Activated CD8-positive, alpha-beta memory T cell treated with anti-CD3 and anti-CD28 coated beads, Interleukin-2, amount 50 U/mL, for 24 hours (primary cell): ENCODE results near the gene POU3F1.
"Not testable (repeated sequence)": the region's sequence is repeated elsewhere in the genome, so short reads cannot be mapped to it uniquely, and the experiment has no call there.

Source experiments
- DNase-seq: peaks from one replicate; pipeline ENCODE4 v3.0.0-alpha.2; 2020; ENCODE audit errors: extremely low read depth

POU3F1 gene

DNA sequence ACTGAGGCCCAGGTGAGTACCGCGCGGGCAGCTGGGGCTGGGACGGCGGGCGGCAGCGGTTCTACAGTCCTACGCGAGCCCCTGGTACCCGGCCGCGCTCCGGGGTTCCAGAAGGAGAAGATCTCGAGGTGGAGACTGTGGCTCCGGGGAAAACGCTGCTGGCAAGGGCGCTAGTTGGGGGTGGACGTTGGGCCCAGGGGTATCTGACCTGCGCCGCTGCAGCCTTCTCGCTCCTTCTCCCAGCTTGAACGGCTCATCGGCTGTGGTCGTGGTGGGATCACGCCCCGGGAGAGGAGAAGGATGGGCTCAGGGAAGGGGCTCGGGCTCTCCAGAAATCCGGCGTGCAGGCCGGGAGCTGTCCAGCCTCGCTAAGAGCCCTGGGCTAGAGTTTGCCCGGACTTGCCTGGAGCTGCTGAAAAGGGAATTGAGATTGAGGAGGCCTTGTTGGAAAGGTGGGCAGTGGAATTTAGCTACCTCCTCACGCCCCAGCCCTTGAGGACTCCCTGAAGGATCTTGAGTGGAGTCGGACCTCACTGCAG lies 1.1 kb upstream of the POU3F1 start:
- DNase-seq = no peak

DNA sequence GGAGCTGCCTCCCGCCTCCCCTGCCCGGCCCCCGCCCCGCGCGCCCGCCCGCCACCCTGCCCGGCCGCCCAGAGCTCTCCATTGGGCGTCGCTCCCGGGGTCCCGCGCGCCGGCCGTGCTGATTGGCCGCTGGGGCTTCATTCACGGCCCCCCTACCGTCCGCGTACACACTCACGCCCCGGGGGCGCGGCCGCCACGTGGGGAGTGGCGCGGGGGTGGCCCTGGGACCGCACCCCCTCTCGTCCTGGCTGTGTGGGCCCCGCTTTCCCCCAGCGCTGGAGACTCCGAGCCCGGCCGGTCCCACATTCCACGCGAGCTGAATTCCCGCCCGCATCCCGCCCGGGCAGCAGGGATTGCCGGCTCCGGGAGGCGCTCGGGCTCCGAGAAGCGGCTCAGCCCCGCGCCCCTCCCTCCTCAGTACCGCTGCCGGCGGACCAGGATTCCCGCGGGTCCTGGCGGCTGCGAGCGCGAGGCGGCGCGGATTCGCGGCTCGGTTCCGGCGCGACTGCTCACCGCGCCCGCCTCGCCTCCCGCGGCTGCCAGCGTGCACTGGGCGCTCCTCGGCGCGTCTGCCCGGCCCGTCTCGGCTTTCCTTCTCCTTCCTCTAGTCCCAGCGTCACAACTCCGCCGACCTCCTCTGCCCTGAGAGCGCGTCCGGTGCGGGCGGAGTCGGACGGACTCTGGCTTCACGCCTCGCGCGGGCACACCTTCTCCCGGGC lies 450 bp upstream of the POU3F1 start:
- DNase-seq = peak; percentile 47

DNA sequence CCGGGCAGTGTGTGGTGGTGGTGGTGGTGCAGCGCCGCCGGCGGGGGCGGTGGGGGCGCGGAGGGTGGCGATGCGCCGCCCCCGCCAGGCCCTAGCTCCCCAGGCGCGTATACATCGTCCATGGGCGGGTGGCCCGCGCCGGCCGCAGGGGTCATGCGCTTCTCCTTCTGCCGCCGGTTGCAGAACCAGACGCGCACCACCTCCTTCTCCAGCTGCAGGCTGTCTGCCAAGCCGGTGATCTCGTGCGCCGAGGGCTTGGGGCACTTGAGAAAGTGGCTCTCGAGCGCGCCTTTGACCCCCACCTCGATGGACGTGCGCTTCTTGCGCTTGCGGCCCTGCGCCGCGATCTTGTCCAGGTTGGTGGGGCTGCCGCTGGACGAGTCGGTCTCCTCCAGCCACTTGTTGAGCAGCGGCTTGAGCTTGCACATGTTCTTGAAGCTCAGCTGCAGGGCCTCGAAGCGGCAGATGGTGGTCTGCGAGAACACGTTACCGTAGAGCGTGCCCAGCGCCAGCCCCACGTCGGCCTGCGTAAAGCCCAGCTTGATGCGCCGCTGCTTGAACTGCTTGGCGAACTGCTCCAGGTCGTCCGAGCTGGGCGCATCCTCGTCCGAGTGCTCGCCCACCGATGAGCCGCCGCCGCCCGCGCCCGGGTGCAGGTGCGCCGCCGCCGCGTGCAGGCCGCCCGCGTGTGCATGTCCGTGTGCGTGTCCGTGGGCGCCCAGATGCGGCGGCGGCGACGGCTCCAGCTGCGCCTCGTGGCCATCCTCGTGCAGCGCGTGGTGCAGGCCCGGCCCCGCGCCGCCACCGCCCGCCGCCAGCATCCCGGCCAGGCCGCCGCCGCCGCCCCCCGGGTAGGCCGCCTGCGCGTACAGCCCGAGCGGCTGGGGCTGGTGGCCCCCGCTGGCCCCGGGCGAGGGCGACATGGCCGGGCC lies 926 bp downstream of the POU3F1 start:
- no peak for DNase-seq

DNA sequence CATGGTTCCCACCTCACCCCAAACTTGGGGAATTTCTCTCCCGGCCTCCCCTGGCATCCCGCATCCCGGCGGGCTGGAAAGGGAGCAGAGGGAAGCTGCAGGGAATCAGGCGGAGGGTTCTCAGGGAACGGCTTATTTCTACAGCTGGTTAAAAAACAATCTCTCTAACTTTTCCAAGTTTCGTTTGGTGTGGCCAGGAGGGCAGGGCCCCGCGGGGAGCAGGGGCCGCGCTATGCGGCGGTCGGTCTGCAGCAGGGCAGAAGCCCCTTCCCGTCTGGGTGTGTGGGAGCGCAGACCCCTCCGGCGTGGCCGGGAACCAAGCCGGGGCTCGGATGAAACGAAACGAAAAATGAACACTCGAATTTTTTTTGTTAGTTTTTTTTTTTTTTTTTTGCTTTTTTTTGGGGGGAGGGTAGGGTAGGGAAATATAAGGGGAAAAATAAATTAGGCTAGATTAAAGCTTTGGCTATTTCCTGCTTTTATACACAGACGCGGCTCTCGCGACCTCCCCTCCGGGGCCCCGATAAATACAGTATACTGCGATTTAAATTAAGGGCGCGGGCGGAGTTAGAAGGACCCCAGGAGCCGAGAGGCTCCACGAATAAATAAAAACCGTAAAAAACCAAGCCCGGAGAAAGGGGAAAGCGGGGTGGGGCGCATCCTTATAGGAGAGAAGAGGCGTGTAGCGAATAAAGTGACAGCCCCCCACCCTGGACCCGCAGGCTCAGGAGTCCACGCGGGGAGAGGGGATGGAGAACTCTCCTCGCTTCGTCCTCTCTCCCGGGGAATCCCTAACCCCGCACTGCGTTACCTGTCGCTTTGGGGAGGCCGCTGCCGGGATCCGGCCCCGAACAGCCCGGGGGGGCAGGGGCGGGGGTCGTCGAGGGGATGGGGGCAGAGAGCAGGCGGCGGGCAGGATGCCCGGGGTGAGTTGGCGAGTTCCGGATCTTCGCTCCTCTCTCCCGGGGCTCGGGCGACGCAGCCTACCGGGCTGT lies 2.1 kb downstream of the POU3F1 start:
- DNase-seq = no peak

DNA sequence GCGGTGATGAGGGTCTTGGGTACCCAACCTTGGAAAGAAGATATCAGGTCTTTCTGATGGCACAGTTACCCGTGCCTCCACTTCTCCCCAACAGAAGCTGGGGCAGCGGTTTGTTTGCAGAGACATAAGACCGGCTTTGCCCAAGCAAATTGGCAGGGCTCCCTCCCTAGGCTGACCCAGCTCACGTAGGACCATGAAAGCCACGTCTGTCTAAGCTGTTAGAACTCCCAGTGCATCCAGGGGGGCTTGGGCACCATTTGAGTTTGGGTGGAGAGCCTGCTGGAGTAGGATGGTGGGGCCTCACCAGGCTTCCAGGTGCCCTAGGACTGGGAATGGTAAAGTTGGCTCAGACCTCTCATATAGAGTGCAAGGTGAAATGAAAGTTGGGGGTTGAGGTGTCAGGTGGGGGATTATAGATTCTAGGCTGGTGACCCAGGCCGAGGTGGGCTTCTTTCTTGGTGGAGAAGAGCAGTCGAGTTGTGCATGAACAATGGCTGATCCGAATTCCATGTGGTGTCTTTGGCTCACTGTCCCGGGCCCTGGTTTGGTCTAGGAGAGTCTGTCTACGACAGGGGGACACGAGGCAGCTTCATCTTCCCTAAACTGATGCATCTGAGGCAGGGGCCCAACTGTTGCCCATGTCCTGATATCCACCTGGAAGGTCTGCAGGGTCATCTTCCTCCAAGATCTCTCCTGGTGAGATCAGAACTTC lies 3.4 kb downstream of the POU3F1 start:
- DNase-seq = no peak

DNA sequence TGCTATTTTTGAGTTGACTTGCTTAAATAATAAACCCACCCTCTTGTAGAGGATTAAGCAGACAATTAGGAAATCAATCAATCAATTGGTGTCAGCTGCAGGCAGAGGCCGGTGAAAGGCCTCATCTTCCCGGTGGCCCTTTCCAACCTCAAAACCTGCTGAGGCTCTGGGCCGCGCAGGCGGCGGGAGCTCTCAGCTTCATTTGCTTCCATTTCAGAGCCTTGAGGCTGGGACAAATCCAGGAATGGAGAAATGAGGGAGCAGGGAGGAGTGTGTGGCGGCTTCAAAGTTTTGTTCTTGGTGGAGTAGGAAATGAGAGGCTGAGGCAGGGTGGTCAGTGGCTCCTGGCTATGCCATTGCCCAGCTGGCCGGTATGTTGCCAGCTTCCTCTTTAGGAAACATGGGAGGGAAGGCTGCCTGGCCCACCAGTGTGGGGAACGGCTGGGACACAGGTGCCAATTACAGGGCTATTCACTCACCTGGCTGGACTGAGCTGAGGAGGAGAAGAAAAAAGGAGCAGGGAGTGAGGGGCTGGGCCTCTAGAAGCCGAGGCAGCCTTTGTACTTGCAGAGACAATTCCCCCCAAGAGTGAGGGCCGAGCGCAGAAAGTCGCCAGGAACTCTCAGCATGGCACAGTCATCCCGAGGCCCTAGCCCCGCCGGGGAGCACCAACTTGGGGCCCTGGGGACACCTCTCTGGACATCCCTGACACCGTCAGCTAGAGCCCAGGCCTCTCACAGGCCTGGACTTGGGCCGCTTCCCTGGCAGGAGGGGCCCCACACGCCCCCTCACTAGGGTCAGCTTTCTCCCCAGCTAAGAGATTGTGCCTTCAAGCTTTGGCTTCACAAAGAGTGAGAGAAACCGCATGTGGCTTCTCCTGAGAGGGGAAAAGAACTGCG lies 4.4 kb downstream of the POU3F1 start:
- no peak for DNase-seq

DNA sequence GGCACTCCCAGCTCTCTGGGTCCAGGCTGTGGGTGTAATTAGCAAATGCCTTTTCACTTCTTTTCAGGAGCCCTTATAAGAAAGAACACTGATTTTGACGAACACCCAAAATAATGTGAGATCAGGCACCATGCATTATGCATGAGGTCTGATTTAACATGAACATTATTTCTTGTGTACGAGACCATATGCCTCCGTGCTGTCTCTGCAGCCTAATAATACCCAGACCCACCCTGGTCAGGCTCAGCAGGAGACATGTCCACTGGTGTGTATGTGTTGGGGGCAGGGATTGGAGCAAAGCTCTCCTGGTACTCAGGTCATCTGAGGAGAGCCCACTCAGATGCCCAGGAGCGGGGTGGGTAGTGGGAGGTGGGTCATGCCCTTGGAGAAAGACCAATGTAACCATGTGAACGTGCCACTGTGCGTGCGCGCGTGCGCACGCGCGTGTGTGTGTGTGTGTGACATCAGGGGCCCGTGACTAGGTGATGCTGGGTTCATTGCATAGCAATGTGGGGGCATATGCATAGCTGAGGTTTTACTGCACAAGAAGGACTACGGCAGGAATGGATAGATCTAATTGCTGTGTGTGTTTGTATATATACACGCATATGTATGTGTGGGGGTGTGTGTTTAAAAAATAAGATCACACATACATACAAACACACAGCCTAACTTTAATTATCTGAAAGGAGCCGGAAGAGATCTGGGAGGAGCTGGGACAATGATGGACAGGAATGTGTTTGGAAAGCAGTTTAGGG lies 7.1 kb downstream of the POU3F1 start:
- no peak for DNase-seq

DNA sequence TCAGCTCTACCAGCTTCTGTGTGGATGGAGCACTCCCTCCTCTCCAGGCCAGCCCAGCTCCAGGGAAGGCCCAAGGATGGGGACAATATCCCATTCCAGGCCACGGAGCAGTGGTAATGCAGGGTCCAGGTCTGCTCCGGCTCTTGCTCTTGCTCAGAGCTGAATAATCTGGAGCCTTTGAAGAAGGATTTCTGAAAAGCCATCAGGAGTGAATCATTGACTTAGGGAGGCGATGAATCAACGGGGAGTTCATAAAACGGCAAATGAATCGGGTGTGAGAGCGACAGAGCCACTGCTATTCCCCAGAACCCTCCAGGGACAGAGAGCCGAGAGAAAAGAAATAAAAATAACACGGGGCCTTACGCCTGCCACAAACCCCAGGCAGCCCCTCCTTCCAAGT lies 7.7 kb downstream of the POU3F1 start:
- no peak for DNase-seq

DNA sequence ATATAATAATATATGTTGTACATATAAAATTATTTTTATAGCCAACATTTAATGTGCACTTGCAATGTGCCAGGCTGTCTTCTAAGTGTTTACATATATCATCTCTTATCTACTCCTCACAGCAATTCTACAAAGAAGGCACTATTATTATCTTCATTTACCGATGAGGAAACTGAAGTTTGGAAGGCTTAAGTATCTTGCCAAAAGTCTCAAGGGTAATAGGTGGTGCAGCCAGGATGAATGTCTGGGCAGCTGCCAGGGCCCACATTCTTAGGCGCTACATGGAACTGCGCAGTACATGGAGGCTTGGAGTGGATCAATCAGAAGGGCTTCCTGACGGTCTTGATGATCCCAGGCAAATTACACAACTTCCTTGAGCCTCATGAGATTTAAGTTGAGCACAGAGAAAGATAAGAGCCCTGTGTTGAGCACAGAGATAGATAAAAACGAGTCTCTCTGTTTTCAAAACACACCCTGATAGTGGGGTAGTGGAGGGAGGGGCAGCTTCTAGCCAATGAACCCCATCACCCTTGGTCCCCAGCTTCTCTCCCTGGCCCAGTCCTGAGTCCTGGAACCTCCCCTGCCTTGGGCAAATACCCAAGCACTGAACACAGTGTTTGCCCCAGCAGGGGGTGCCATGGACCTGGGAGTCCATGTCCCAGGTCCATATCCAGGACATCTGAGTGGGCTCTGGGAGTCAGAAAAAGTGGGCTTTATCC lies 9.2 kb downstream of the POU3F1 start:
- DNase-seq = no peak

DNA sequence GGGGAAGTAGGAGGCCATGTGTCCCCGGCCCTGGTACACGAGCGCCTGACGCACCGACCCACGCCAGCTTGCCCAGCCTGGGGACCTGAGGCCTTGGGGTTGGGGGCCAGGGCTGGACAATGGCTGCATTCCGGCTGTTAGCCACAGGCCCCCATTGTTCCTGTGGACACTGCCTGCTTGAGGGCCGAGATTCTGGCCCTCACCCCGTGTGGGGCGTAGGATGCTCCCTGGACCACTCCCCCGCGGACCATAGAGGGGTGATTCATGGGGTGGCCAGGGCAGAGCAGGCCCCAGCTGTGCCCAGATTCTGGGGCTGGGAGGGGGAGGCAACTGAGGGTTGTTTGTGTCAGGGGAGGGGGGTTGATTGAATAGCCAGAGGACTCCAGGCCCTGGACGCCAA lies 11.7 kb downstream of the POU3F1 start:
- no peak for DNase-seq

DNA sequence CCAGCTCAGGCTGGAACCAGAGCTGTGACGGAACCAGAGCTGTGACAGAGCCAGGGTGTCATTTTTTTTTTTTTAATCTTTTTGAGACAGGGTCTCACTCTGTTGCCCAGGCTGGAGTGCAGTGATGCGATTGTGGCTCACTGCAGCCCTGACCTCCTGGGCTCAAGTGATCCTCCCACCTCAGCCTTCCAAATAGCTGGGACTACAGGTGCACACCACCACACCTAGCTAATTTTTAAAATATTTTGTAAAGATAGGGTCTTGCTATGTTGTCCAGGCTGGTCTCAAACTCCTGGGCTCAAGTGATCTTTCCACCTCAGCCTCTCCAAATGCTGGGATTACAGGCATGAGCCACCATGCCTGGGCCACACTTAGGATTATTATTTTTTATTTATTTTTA lies 13.6 kb downstream of the POU3F1 start:
- DNase-seq = not testable (repeated sequence)

DNA sequence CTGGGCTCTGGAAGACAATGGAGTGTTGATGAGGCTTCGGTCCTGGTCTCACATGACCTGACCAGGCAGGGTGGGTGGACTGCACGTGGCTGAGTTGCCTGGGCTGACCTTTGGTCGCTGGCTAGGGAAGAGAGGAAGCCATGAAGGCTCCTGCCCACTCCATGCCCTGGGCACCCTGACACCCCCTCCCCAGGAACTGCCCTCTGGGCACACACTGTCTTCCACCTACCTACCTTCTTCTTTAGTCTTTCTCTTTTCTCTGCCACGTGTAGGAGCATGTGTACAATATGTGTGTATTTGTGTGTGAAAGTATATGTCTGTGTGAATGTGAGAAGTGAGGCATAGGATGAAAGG lies 15.1 kb downstream of the POU3F1 start:
- no peak for DNase-seq

DNA sequence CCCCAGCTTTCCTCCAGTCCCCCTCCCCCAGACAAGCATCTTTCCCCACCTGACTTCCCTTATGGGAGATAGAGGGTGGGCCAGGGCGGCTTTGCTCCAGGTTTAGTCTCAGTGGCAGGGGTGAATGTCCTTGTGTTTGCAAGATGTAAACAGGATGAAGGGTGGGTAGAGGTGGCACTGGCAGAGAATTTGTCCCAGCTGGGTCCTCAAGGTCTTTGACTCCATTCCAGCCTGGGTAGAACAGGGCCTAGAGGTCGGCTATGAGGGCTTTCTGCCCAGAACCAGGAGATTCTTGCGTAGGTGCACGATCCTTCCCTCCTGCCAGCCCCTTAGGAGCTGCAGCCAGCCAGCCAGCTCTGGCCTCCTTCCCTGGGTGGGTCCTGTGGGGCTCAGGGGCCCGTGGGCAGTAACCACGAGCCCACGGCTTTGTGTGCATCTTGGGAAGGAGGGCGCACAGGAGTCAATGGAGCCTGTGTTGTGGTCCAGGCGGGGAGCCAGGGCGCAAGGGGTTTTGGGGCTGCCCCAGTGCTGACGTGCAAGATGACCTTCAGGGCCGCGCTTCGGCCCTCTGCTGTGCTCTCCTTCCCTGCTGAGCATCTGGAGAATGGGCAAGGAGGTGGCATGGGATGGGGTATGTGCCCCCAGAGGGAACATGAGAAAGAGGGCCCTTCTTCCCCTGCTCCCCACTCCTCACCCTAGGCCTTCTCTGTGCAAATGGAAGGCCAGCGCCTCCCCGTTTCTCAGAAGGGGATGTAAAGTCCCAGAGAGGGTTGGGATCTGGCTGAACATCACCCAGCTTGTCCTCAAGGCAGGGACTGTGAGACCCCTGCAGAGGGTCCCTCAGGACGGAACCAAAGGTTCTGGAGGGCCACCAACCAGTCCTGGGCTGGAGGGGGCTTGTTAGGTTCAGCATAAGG lies 15.7 kb downstream of the POU3F1 start:
- DNase-seq = no peak

DNA sequence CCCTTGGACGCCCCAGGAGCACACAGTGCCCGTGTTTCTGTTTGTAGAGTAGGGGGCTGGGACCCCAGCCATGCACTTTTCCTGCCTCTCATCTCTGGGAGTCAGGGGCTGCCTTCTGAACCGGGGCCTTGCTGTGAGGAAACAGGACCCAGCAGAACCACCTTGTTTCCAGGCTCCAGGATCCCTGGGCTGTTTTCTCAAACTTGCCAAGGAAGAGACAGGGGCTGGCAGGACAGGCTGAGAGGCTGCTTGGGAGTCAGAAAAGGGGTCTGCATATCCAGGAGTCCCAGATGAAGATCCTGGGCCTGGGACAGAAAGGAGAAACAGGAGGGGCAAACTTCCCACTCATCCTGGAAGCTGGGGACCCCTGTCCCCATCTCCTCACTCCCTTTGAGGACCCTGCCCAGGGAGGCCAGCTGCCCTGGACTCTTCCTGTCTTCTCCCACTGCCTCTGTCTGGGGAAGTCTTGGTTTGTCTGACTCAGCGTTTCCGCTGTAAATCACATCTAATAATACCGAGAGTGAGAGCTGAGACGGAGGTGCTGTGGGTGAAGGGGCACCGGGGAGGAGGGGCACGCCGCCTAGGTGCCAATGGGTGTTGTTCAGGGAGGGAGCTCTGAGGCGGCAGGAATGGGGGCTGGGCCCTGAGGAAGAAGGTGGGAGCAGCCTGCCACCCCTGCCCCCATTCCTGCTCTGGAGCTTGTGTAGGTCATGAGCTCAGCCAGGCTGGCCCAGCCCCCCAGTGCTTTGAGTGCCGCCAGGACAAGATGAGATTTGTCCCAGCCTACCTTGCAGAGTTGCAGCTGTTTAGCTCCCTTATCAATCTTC lies 16.7 kb downstream of the POU3F1 start:
- DNase-seq = peak; percentile 49

DNA sequence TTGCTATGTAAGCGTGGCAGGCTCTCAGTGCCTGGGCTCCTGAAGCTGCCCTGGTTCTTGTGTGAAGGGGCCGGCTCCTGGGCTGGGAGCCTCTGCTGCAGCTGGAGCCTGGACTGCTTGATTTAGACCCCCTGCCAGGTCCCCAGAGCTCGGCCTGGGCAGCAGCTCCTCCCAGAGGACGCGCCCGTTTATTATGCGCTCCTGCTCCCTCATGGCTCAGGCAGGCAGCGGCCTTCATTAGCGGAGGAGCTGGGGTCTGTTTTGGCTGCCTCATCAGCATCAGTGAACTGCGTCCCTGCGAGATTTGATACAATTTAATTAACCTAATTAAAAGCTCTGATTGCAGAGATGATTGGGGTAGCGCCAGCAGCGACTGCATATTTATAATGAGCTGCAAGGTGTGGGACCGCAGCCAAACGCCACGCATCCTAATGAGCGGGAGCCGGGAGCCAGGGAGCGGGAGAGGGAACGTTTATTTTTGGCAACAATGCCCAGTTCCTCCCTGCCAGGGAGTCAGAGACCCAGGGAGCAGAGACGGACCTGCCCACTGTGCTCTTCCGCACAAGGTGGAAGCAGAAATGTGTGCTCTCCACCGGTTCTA lies 17.4 kb downstream of the POU3F1 start:
- DNase-seq = no peak

DNA sequence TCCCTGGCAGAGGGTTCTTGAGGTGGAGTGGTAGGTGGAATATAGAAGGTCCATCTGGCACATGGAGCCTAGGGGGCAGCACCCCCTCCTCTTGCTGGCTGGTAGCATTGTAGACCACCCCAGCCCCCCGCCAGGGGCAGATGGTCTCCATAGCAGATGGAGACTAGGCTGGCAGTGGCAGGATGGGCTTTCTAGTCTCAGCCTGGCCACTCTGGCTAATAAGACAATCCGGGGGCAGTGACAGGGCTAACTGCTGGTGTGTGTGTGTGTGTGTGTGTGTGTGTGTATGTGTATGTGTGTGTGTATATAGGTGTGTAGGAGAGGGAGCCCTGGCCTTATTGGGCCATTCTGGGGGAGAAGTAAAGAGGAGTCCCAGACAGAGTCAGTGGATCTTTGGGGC lies 17.9 kb downstream of the POU3F1 start:
- DNase-seq = no peak
